Right cardiac atrium (tissue), 5 donors: Measurements from ENCODE around the gene TBC1D9. TPM values are rescaled to one million over a fixed set of nuclear protein-coding genes. Genes with fewer than 3 reads are reported as not detected.
A peak's percentile ranks its signal among the peaks of the same experiment; 100 is the strongest.

Experiments
- ATAC-seq, 2 donors: fragments of 200-7000 bp; cut with Tn5 transposase; one replicate each; pipeline versions ENCODE4 v1.8.0 to v1.9.1; 2020; ENCODE audit warnings: moderate library complexity in 2 of 2, mild to moderate bottlenecking in 1 of 2
- DNase-seq, 3 donors: peaks; one replicate each; pipeline ENCODE4 v3.0.0-alpha.2; 2020
- H3K27ac ChIP-seq: one replicate; pipeline ENCODE4 v1.5.1; 2013; ENCODE audit warnings: mild to moderate bottlenecking, low read length, control low read depth, moderate library complexity
- H3K27me3 ChIP-seq: one replicate; pipeline ENCODE4 v1.6.1; 2013; ENCODE audit not compliant: control insufficient read depth, insufficient read depth
- H3K4me1 ChIP-seq: one replicate; pipeline ENCODE4 v1.6.1; 2013; ENCODE audit warnings: low read length; ENCODE audit not compliant: control insufficient read depth, insufficient read depth
- H3K4me3 ChIP-seq: one replicate; pipeline ENCODE4 v1.5.1; 2013; ENCODE audit warnings: low read length, control low read depth
- H3K9me3 ChIP-seq: one replicate; pipeline ENCODE4 v1.6.1; 2013; ENCODE audit warnings: low read length; ENCODE audit not compliant: control insufficient read depth
- WGBS: extraction: QIAGEN DNeasy Blood & Tissue Kit; methylation state at CpG from one replicate; pipeline ENCODE4 v1.1.7; 2013; 5-methylcytosine and 5-hydroxymethylcytosine counted together
- intact Hi-C, 4 donors: fragments of 100-400 bp; cut with DNase I; formaldehyde crosslinking; loops; one replicate each; pipeline versions ENCODE4 v1.11.0 to v1.14.0; 2022 to 2023
- polyA plus RNA-seq: library from polyadenylated mRNA; stranded (reverse); fragments of 200-250 nt; gene quantifications from one replicate; pipeline ENCODE4 v1.2.3, GENCODE V29; 2013
- total RNA-seq, 4 donors: library from RNA; stranded (reverse); fragmentation: NEBNext Ultra II Directional; extraction: Animal tissue kit (Norgen Biotek cat#: 25700); gene quantifications; one replicate each; pipeline ENCODE4 v1.2.1, GENCODE V29; 2021
- donor health status: healthy with polysubstance abuse.
- donor health status: DM: no; HTN: yes; CAD: no.
- donor health status: DM: no; HTN: no; CAD: no.
- donor health status: DM: no; HTN: yes; CAD: no; lungs with severe emphysema.
- donor health status: DM: yes; HTN: yes; CAD: no.

TBC1D9 gene
- total and polyA plus RNA-seq, 5 donors = 5.1 to 13.6 (median 12.7) TPM

DNA sequence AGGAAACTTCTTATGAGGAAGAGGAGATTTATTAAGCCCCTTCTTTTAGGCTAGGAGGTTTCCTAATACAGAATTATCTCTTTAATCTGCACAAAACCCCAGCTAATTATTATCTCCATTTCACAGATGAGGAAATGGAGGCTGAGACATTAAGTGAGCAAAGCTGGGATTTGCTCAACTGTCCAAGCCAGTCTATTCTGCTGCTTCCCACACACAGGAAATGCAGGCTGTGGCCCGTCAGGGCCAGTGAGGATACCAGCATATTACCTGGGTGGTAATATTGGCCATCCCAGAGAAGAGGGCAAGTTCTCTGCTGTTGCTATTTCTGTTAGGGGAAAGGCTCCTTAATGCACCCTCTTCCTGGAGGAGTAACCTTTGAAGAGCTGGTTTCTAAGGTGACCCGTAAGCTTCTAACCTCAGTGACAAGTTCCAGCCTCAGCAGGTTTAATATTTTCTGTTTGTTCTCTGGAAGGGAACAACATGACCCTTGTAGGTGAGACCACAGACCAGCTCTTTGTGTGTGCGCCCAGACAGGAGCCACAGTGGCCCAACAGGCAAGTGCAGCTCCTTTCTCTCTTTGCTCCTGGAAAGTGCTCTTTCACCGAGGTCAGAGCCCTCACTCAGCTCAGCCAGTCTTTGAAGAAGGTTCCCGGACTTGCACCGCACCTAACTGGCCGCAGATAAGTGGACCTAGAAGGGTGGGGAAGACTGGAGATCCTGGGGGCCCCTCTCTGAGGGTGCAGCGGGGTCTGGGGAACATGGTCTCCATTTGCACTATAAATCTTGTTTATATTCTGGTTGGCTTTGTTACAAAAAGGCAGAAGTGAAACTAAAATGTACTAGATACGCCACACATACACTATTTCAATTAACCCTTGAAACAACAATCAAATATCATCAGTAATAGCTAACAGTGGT is 35.5 kb downstream of the TBC1D9 start:
- ATAC-seq (peak in 1 of 2 donors; percentile 53), DNase-seq (no peak)
- WGBS = 60% methylated on average over 9 of the region's 9 CpGs
- intact Hi-C loops = no loop called here
- no peak overlapping the region for H3K27ac ChIP-seq
- H3K27me3 ChIP-seq = no peaks in the 10 kb centered on the region
- H3K4me3 ChIP-seq = no peak overlapping the region
- peaks cover 3% of the 10 kb centered on the region for H3K4me1 ChIP-seq
- no peaks in the 10 kb centered on the region for H3K9me3 ChIP-seq

DNA sequence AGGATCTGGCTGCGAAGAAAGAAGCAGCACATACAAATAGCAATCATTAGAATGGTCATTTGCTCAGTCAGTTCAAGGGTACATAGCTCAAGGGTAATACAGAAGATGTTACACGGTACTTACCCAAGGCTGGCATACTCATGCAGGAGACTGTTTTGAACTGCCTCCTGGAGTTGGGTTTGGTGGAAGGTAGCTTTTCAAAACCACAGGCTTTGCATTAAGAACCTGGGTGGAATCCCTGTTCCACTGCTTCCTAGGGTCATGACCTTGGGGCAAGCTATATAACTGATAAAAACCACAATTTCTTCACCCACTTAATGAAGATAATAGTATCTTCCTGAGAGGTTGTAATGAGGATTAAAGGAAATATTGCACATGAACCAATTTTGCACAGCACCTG is 36.5 kb downstream of the TBC1D9 start:
- Histone ChIP-seq H3K27ac (no peak overlapping the region), H3K27me3 (no peaks in the 10 kb centered on the region), H3K9me3 (no peaks in the 10 kb centered on the region), H3K4me1 (no peaks in the 10 kb centered on the region), H3K4me3 (no peak overlapping the region)
- 94% methylated on average over 2 of the region's 2 CpGs for WGBS
- DNase-seq = no peak
- intact Hi-C loops = no loop called here
- ATAC-seq = no peak

DNA sequence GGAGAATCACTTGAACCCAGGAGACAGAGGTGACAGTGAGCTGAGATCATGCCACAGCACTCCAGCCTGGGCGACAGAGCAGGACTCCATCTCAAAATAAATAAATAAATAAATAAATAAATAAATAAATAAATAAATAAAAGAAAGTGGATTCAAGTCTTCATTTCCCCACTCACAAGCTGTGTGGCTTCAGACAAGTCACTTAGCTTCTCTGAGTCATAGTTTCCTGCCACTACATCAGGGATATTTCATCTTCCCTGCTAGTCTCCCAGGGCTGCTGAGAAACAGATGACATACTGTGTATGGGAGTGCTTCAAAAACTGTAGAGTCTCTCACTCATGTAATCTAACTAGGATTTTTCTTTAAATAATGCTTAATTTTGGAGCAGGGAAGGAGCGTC is 37.2 kb downstream of the TBC1D9 start:
- intact Hi-C loops = no loop called here
- H3K4me3 ChIP-seq = no peak overlapping the region
- no peak overlapping the region for H3K27ac ChIP-seq
- ATAC-seq = peak; percentile 53 to 65
- H3K9me3 ChIP-seq = no peaks in the 10 kb centered on the region
- no peaks in the 10 kb centered on the region for H3K4me1 ChIP-seq
- WGBS = 83% methylated on average over 2 of the region's 2 CpGs
- no peaks in the 10 kb centered on the region for H3K27me3 ChIP-seq
- no peak for DNase-seq

DNA sequence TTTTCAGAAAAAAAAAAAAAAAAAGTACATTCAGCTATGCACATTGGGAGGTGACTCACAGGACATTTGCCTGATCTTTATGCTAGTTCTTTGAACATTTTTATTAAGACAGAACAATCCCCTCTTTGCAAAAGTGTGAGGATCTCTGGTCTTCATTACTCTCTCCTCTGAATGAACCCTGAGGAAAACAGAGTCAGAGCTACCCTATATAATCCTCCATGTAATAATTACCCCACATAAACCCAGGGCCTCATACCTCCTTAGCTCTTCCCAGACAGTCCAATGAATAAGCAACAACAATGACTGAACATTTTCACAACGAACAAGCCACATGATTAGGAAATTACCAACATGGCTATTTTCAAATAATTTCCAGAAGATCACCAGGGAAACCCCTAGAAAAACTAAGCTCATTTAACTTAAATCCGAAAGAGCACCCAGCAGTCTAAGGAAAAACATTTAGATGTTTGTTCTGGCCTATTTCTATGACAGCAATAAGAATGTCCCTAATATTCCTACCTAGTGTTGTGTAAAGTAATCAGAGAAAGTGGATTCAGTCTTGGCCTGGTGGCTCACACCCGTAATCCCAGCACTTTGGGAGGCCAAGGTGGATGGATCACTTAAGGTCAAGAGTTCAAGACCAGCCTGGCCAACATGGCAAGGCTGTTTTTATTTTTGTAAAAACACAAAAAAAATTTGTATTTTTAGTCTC is 37.8 kb downstream of the TBC1D9 start:
- Histone ChIP-seq H3K27ac (no peak overlapping the region), H3K4me1 (no peaks in the 10 kb centered on the region), H3K9me3 (no peaks in the 10 kb centered on the region), H3K4me3 (no peak overlapping the region), H3K27me3 (no peaks in the 10 kb centered on the region)
- DNase-seq = no peak
- no peak for ATAC-seq
- intact Hi-C loops = no loop called here
- WGBS = 79% methylated on average over 3 of the region's 3 CpGs

DNA sequence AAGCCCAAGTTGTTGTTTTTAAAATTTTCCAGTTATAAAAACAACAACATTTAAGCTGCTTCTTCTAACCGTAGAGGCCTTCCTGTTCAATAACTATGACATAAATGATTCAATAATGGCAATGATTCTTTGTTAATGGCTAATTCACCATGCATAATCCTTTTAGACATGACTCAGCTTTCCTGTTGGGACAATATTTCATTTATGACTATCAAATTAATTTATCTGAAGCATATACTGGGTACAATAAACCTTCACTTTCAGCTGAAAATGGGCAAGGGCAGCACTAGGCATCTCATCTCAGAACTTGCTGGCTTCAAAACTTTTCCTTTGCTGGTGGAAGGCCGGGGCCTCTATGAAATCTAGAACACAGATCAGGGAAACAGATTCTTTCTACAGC is 38.9 kb downstream of the TBC1D9 start:
- intact Hi-C loops = no loop called here
- Histone ChIP-seq H3K9me3 (no peaks in the 10 kb centered on the region), H3K4me3 (no peak overlapping the region), H3K4me1 (no peaks in the 10 kb centered on the region), H3K27ac (no peak overlapping the region), H3K27me3 (no peaks in the 10 kb centered on the region)
- ATAC-seq (no peak), DNase-seq (no peak)
- 77% methylated on average over 2 of the region's 2 CpGs for WGBS

DNA sequence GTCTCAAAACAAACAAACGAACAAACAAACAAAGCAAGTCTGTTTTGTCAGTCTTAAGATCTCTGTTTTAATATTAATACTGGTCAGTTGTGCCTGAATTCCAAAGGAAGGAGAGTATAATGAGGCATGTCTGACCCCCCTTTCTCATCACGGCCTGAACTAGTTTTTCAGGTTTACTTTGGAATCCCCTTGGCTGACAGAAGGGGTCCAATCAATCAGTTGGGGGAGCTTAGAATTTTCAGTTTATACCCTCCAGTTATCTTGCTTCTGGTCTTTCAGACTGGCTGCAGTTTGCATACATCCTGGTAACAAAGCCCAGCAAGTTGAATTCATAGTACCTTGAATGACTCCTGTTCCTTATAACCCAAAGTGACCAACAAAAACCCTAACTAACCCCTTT is 41.1 kb downstream of the TBC1D9 start:
- Histone ChIP-seq H3K4me3 (no peak overlapping the region), H3K4me1 (peaks cover 2% of the 10 kb centered on the region), H3K9me3 (no peaks in the 10 kb centered on the region), H3K27me3 (no peaks in the 10 kb centered on the region), H3K27ac (no peak overlapping the region)
- DNase-seq = no peak
- ATAC-seq = no peak
- WGBS = 96% methylated on average over 2 of the region's 2 CpGs
- intact Hi-C loops = no loop called here

DNA sequence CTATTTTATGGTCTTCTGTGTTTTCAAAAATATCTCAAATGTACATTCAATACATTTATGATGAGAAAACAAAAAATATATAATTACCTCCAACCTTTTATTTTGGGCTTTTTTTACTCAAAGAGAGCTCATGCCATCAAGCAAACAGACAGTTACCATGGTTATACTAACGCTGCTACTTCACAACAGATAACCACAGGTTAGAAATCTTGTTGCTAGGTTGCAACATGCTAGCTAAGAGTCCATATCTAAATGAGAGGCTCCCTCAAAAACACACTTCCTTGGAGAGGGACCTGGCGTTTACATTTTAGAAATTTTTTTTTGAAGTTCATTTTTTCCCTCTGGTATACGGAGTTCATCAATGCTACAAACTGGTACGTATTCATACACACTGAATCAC is 44.3 kb downstream of the TBC1D9 start:
- no peak for ATAC-seq
- Histone ChIP-seq H3K27me3 (no peaks in the 10 kb centered on the region), H3K9me3 (no peaks in the 10 kb centered on the region), H3K4me1 (peaks cover 2% of the 10 kb centered on the region), H3K27ac (no peak overlapping the region), H3K4me3 (no peak overlapping the region)
- intact Hi-C loops = no loop called here
- 63% methylated on average over 4 of the region's 4 CpGs for WGBS
- DNase-seq = no peak

DNA sequence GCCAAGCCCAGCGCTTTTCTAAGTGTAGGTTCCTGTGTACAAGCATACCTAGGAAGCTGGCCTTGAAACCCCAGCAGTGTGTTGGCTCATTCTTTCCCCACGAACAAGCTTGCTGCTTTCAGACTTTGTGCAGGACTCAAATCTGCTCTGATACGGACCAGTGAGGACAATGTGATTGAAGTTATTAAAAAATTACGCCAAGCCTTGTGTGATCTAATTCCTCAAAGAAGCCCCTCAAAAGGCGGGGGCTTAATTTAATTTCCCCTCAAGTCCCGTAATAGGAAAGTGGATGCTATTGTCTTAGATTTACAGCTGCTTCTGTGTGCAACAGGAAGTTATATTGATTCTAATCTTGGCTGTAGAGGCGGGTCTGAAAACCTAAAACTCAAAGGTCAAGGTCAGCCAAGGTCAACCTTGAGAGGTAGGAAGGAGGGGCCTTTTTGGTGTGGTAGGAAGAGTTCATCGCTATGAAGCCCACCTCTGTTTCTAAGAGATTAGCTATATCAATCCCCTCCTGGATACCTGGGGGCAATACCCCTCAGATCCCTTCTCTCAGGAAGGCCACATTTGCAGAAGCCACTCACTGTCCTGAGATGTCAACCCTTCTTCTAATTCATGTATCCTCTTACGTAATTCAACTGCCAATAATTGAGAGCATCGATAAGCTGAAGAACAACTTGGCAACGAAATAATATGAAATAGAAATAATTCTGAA is 45.1 kb downstream of the TBC1D9 start:
- H3K9me3 ChIP-seq = no peaks in the 10 kb centered on the region
- H3K27me3 ChIP-seq = no peaks in the 10 kb centered on the region
- H3K4me1 ChIP-seq = peaks cover 2% of the 10 kb centered on the region
- intact Hi-C loops = no loop called here
- no peak overlapping the region for H3K4me3 ChIP-seq
- H3K27ac ChIP-seq = no peak overlapping the region
- WGBS = 61% methylated on average over 11 of the region's 11 CpGs
- DNase-seq (no peak), ATAC-seq (no peak)

DNA sequence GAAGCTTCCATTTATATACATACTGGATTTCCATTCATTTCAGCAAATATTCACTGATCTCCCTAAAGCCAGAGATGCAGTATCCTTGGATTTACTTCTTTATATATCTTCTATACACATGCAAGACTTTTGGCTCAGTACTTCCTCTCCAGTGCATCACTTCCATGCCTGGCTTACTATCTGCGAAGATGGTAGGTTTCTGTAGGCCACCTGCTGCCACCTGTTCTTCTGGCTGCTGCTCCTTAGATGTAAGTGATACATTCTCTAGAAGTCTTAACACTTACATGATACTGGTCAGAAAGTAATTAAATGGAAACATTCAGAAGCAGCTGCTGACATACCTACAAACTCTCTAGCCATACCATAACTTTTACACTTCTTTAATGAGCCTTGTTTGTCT is 48.9 kb downstream of the TBC1D9 start:
- DNase-seq = no peak
- Histone ChIP-seq H3K27me3 (no peaks in the 10 kb centered on the region), H3K9me3 (no peaks in the 10 kb centered on the region), H3K27ac (no peak overlapping the region), H3K4me1 (peaks cover 4% of the 10 kb centered on the region), H3K4me3 (no peak overlapping the region)
- intact Hi-C loops = no loop called here
- ATAC-seq = no peak
- 96% methylated on average over 1 of the region's 1 CpG for WGBS

DNA sequence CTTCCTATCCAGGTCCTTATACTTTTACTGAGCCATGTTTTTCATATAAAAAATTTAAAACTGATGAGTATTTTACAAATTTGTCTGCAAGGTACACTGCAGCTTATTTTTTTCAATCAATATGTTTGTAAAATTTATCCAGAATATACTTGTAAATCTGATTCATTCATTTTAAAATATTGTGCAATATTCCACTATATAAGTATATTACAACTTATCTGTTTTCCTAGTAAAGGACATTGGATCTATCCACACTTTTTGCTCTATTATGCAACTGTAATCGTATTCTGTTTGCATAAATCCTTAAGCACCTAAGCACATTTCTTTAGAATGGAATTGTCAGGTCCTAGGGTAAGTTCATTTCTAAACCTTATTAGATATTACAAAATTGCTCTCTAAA is 49.5 kb downstream of the TBC1D9 start:
- intact Hi-C loops = no loop called here
- peaks cover 4% of the 10 kb centered on the region for H3K4me1 ChIP-seq
- 93% methylated on average over 1 of the region's 1 CpG for WGBS
- H3K27me3 ChIP-seq = no peaks in the 10 kb centered on the region
- no peaks in the 10 kb centered on the region for H3K9me3 ChIP-seq
- H3K4me3 ChIP-seq = no peak overlapping the region
- no peak overlapping the region for H3K27ac ChIP-seq
- DNase-seq (no peak), ATAC-seq (no peak)

DNA sequence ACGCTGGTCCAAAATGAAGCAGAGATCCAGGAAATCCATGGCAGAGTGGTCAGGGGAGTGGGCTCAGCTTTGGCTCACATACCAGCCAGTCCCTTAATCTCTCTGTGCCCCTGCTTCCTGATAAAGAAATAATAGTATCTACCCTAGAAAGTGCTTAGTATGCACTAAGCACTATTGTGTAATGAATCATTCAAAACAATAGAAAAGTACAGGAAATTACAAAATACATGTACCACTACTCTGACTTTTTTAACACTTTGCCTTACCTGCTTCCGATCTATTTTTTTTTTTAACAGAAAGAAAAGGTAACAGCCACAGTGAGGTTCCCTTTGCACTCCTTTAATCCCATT is 49.9 kb downstream of the TBC1D9 start:
- Histone ChIP-seq H3K27ac (no peak overlapping the region), H3K4me1 (peaks cover 4% of the 10 kb centered on the region), H3K9me3 (no peaks in the 10 kb centered on the region), H3K27me3 (no peaks in the 10 kb centered on the region), H3K4me3 (no peak overlapping the region)
- intact Hi-C loops = no loop called here
- ATAC-seq (peak in 1 of 2 donors; percentile 52), DNase-seq (no peak)
- 73% methylated on average over 2 of the region's 2 CpGs for WGBS
